Stomach (tissue), 9 donors: ENCODE measurements around the gene ERN1. TPM values are rescaled to one million over a fixed set of nuclear protein-coding genes. Genes with fewer than 3 reads are reported as not detected.

Experiments used
- DNase-seq, 2 donors: peaks; one replicate each; pipeline versions ENCODE4 v3.0.0 to v3.0.0-alpha.2; 2013 to 2019
- H3K27ac ChIP-seq, 5 donors: fragments of 200-600 bp in 4 of 5; sonication (generic) in 4 of 5; one replicate each; pipeline ENCODE4 v1.5.1; 2013 to 2019; ENCODE audit warnings: mild to moderate bottlenecking in 1 of 5, moderate library complexity in 1 of 5
- H3K27me3 ChIP-seq, 3 donors: fragments of 200-600 bp; sonication (generic); one replicate each; pipeline ENCODE4 v1.5.1; 2017 to 2019; ENCODE audit warnings: mixed run types in 1 of 3
- H3K36me3 ChIP-seq, 4 donors: fragments of 200-600 bp; sonication (generic); 1 replicate in 3 of 4; 2 replicates in 1 of 4; pipeline ENCODE4 v1.5.1; 2016 to 2019
- H3K4me1 ChIP-seq, 4 donors: fragments of 200-600 bp; sonication (generic); one replicate each; pipeline ENCODE4 v1.5.1; 2016 to 2019
- H3K4me3 ChIP-seq, 4 donors: fragments of 200-600 bp; sonication (generic) in 3 of 4; one replicate each; pipeline ENCODE4 v1.5.1; 2016 to 2019; ENCODE audit warnings: mild to moderate bottlenecking in 1 of 4
- H3K9me3 ChIP-seq, 4 donors: fragments of 200-600 bp; sonication (generic); one replicate each; pipeline ENCODE4 v1.5.1; 2016 to 2019
- EP300 ChIP-seq: sonication (generic); formaldehyde crosslinking; IDR thresholded peaks from one replicate; pipeline ENCODE4 v1.6.1; 2017; ENCODE audit warnings: antibody characterized with exemption
- POLR2A ChIP-seq, 4 donors: fragments of 450-650 bp; IDR thresholded peaks; one replicate each; pipeline ENCODE4 v1.6.1; 2016; ENCODE audit warnings: antibody characterized with exemption in 4 of 4, control low read depth in 2 of 4, mild to moderate bottlenecking in 1 of 4, moderate library complexity in 1 of 4
- POLR2AphosphoS5 ChIP-seq, 3 donors: sonication (generic); formaldehyde crosslinking; IDR thresholded peaks; one replicate each; pipeline ENCODE4 v1.6.1; 2016; ENCODE audit warnings: antibody characterized with exemption in 3 of 3
- WGBS, 5 donors: extraction: QIAGEN DNeasy Blood & Tissue Kit in 3 of 5; methylation state at CpG; one replicate each; pipeline versions ENCODE4 v1.1.5 to v1.1.7; 2013 to 2018; 5-methylcytosine and 5-hydroxymethylcytosine counted together
- intact Hi-C: fragments of 100-400 bp; cut with DNase I; formaldehyde crosslinking; loops from one replicate; pipeline ENCODE4 v1.15.1; 2023; ENCODE audit warnings: low total_unique reads
- polyA plus RNA-seq, 3 donors: library from polyadenylated mRNA; stranded (reverse); fragments of 200-250 nt; gene quantifications; one replicate each; pipeline ENCODE4 v1.2.3, GENCODE V29; 2013
- total RNA-seq, 5 donors: library from RNA; depleted of rRNA; stranded (reverse); fragments of >200 nt; gene quantifications; one replicate each; pipeline versions ENCODE4 v1.1.0 to v1.2.3, GENCODE V29; 2014 to 2016
- TF ChIP-seq, protein P1 (sequence below), 7 experiments: fragments of 450-650 bp in 4 of 7; fragments of 200-600 bp in 3 of 7; sonication (generic) in 3 of 7; IDR thresholded peaks; one replicate each; pipeline ENCODE4 v1.5.1; 2016 to 2019; ENCODE audit warnings: antibody characterized with exemption in 7 of 7, control low read depth in 2 of 7, mild to moderate bottlenecking in 1 of 7
- donor health status: healthy with polysubstance abuse.
- donor health status: Bipolar disorder and iron deficiency.
- donor health status: healthy.

The ERN1 gene
- total and polyA plus RNA-seq, 8 donors: 4.1 to 76.4 (median 28.0) TPM

DNA sequence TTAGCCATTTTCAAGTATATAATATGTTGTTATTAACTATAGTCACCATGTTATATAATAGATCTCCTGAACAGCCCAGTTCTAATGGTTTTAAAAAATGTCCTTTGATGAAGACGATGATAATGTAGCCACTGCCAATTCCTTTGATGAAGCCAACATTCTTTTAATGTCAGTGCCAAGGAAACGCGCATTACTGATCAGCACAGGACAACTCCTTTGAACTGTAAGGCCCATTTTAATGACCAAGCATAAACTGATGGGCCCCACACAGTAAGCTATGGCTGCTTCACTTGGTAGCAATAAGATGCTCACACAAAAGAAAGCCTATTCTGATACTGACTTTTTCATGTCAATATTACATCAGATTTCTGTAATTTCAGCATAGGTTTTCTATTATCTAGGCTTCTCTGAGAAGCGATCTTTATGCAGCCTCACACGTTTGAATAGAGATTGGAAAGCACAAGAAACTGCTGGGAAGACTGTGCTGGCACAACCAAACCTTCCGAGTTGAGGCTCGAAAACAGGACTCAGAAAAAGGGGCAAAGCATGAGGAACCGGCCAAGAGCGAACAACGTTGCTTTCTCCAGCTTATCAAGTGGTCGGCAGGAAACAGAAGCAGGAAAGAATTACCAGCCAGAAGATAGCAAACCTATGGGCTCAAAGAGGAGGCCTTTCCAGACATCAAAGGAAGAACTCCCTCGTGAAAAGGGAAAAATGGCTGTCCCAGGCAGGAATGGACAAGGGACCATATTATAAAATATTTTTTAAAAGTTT, 19.4 kb downstream of the ERN1 start:
- Histone ChIP-seq H3K9me3 (no peaks in the 10 kb centered on the region), H3K4me1 (peaks cover 36 to 86% (median 60%) of the 10 kb centered on the region in 4 donors), H3K27me3 (no peaks in the 10 kb centered on the region), H3K27ac (peak overlapping the region in 4 of 5 donors; percentile 18 to 59 (median 45)), H3K4me3 (no peak overlapping the region), H3K36me3 (no peaks in the 10 kb centered on the region)
- 43 to 65% (median 50%) methylated on average over 12 of the region's 12 CpGs for WGBS, 5 donors
- no peak for DNase-seq
- intact Hi-C loops: no loop called here
- TF ChIP-seq POLR2AphosphoS5 (IDR thresholded peaks at IDR 0.05) (no peak), EP300 (no peak), POLR2A (IDR thresholded peaks at IDR 0.05) (no peak)
- TF ChIP-seq, protein P1, sequence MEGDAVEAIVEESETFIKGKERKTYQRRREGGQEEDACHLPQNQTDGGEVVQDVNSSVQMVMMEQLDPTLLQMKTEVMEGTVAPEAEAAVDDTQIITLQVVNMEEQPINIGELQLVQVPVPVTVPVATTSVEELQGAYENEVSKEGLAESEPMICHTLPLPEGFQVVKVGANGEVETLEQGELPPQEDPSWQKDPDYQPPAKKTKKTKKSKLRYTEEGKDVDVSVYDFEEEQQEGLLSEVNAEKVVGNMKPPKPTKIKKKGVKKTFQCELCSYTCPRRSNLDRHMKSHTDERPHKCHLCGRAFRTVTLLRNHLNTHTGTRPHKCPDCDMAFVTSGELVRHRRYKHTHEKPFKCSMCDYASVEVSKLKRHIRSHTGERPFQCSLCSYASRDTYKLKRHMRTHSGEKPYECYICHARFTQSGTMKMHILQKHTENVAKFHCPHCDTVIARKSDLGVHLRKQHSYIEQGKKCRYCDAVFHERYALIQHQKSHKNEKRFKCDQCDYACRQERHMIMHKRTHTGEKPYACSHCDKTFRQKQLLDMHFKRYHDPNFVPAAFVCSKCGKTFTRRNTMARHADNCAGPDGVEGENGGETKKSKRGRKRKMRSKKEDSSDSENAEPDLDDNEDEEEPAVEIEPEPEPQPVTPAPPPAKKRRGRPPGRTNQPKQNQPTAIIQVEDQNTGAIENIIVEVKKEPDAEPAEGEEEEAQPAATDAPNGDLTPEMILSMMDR (IDR thresholded peaks at IDR 0.05): no peak

DNA sequence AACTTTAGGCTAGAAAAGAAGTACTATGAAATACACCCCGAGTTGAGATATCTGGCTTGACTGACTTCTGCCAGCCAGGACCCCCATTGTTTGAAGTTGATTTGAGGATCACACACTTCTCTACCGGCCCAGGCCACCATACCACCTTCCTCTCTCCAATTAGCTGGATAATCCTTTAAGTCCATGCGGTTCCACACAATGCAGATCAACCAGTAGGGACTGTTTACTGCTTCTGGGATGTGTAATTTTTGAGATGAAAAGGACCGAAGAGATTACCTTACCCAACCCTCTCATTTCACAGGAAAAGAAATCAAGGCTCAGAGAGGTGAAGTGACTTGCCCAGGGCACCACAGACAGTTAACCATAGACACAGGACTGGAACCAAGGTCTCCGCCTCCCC, 20.5 kb downstream of the ERN1 start:
- Histone ChIP-seq H3K4me3 (no peak overlapping the region), H3K9me3 (no peaks in the 10 kb centered on the region), H3K36me3 (no peaks in the 10 kb centered on the region), H3K27ac (peak overlapping the region in 4 of 5 donors; percentile 8 to 67 (median 56)), H3K4me1 (peaks cover 35 to 86% (median 58%) of the 10 kb centered on the region in 4 donors), H3K27me3 (no peaks in the 10 kb centered on the region)
- TF ChIP-seq POLR2AphosphoS5 (IDR thresholded peaks at IDR 0.05): no peak
- TF ChIP-seq POLR2A (IDR thresholded peaks at IDR 0.05): no peak
- TF ChIP-seq EP300: no peak
- TF ChIP-seq, protein P1 (IDR thresholded peaks at IDR 0.05): no peak
- no peak for DNase-seq
- WGBS, 5 donors: 85 to 92% (median 86%) methylated on average over 5 of the region's 5 CpGs
- intact Hi-C loops: no loop called here

DNA sequence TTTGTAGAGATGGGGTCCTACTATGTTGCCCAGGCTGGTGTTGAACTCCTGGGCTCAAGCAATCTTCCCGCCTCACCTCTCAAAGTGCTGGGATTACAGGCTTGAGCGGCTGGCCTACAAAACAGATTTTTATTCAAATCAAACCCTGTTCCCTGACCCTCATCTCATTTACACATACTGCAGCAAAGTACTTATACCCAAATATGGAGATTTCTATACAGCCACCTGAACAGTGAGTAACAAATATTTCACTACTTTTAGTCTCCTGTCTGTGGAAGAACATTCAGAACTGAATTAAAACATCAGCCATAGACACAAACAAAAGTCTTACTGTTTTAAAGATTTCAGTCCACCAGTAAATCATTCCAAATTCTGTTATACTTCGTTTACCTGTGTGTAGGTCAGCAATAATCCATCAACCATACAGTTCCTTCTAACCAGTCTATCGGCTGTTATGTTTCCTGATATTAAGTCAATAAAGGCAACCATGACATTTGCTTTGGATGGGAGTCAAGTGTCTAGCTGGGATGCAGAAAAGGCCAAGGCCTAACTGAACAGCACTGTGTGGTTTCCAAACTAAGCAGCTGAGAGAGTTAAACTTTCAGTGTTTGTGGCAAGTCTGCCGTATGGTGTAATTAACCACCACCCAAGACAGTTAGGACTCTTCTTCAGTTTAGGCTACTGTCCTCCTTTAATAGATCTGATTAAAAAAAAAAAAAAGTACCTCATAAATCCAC, 22.3 kb downstream of the ERN1 start:
- WGBS, 5 donors: 31 to 55% (median 46%) methylated on average over 5 of the region's 5 CpGs

DNA sequence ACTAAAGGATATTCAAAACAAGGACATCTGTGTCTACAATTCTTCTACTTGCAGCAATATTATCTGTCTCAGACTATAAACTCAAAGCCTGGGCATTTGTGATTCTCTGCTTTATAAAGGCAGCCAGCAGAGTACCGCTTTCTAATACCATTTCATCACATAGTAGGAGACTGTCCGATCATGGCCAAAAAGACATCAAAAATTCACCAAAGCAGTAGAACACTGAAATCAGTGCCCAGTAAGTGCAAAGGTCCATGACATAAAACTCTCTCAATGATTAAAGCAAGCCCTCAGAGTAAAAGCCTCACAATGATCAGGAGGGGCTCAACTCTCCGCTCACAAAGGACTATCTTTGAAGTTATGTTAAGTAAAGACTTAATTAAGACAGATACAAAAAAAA, 23.0 kb downstream of the ERN1 start:
- H3K27ac ChIP-seq: peak overlapping the region; percentile 35 to 83 (median 63)
- intact Hi-C loops: no loop called here
- H3K4me1 ChIP-seq: peaks cover 30 to 87% (median 63%) of the 10 kb centered on the region in 4 donors
- H3K27me3 ChIP-seq: no peaks in the 10 kb centered on the region
- no peaks in the 10 kb centered on the region for H3K9me3 ChIP-seq
- 82 to 89% (median 85%) methylated on average over 3 of the region's 3 CpGs for WGBS, 5 donors
- TF ChIP-seq, protein P1 (IDR thresholded peaks at IDR 0.05): no peak
- DNase-seq: no peak
- H3K4me3 ChIP-seq: no peak overlapping the region
- peaks cover 0 to 4% (median 0%) of the 10 kb centered on the region in 4 donors for H3K36me3 ChIP-seq

More for the DNA sequence above, 22.3 kb downstream of the ERN1 start:
- peaks cover 0 to 4% (median 0%) of the 10 kb centered on the region in 4 donors for H3K36me3 ChIP-seq
- H3K4me1 ChIP-seq: peaks cover 30 to 88% (median 64%) of the 10 kb centered on the region in 4 donors
- intact Hi-C loops: no loop called here
- no peak overlapping the region for H3K4me3 ChIP-seq
- H3K27ac ChIP-seq: peak overlapping the region; percentile 35 to 83 (median 63)
- peak in 1 of 2 donors; percentile 34 for DNase-seq
- H3K9me3 ChIP-seq: no peaks in the 10 kb centered on the region
- TF ChIP-seq EP300: no peak
- TF ChIP-seq POLR2AphosphoS5 (IDR thresholded peaks at IDR 0.05): peak in 2 of 3 donors; percentile 51 to 59
- no peaks in the 10 kb centered on the region for H3K27me3 ChIP-seq
